Gastrocnemius medialis (tissue), 4 donors: ENCODE results near the gene PRKAG2. TPM values are rescaled to one million over a fixed set of nuclear protein-coding genes. Genes with fewer than 3 reads are reported as not detected.

Source experiments
- ATAC-seq, 2 donors: fragments of 150-250 bp; one replicate each; pipeline ENCODE4 v1.9.1; 2016
- DNase-seq, 2 donors: peaks; one replicate each; pipeline ENCODE4 v3.0.0-alpha.2; 2019
- H3K27ac ChIP-seq, 4 donors: fragments of 200-600 bp; sonication (generic); 1 replicate in 1 of 4; 2 replicates in 3 of 4; pipeline ENCODE4 v1.5.1; 2016 to 2018; ENCODE audit warnings: mild to moderate bottlenecking in 2 of 4, moderate library complexity in 1 of 4
- H3K27me3 ChIP-seq, 3 donors: fragments of 200-600 bp; sonication (generic) in 2 of 3; 1 replicate in 1 of 3; 2 replicates in 2 of 3; pipeline versions ENCODE4 v1.5.1 to v1.6.0; 2016 to 2019; ENCODE audit warnings: mild to moderate bottlenecking in 1 of 3, moderate library complexity in 1 of 3
- H3K36me3 ChIP-seq, 2 donors: fragments of 200-600 bp; sonication (generic) in 1 of 2; one replicate each; pipeline ENCODE4 v1.5.1; 2017 to 2018
- H3K4me1 ChIP-seq, 2 donors: fragments of 200-600 bp; sonication (generic) in 1 of 2; one replicate each; pipeline ENCODE4 v1.5.1; 2016 to 2017; ENCODE audit warnings: mild to moderate bottlenecking in 2 of 2
- H3K4me3 ChIP-seq, 4 donors: fragments of 200-600 bp; sonication (generic) in 3 of 4; 1 replicate in 1 of 4; 2 replicates in 3 of 4; pipeline ENCODE4 v1.5.1; 2016 to 2019; ENCODE audit warnings: mild to moderate bottlenecking in 2 of 4
- H3K9me3 ChIP-seq, 3 donors: fragments of 200-600 bp; sonication (generic) in 2 of 3; 1 replicate in 1 of 3; 2 replicates in 2 of 3; pipeline ENCODE4 v1.5.1; 2016 to 2019
- CTCF ChIP-seq, 5 experiments: fragments of 450-650 bp in 3 of 5; fragments of 200-600 bp in 2 of 5; sonication (generic) in 2 of 5; IDR thresholded peaks in 4 of 5; conservative IDR thresholded peaks in 1 of 5; 1 replicate in 4 of 5; 2 replicates in 1 of 5; pipeline ENCODE4 v1.5.1; 2016 to 2019; ENCODE audit warnings: antibody characterized with exemption in 5 of 5, mild to moderate bottlenecking in 3 of 5, moderate library complexity in 3 of 5
- POLR2A ChIP-seq, 2 donors: fragments of 450-650 bp; IDR thresholded peaks; one replicate each; pipeline ENCODE4 v1.6.1; 2017; ENCODE audit warnings: antibody characterized with exemption in 2 of 2, mild to moderate bottlenecking in 2 of 2, moderate library complexity in 2 of 2
- in situ Hi-C, 4 donors: fragments of 200-750 bp; cut with MboI; loops; one replicate each; pipeline versions ENCODE4 v1.15.0 to v1.8.0; 2017; ENCODE audit warnings: low sequenced_read_pairs in 4 of 4
- intact Hi-C: fragments of 100-400 bp; cut with DNase I; formaldehyde crosslinking; loops from one replicate; pipeline ENCODE4 v1.15.1; 2023; ENCODE audit warnings: low total_unique reads
- total RNA-seq, 4 donors: library from RNA; depleted of rRNA; stranded (reverse); fragments of >200 nt; gene quantifications; one replicate each; pipeline versions ENCODE4 v1.1.0 to v1.2.3, GENCODE V29; 2016

The PRKAG2 gene
- total RNA-seq, 4 donors from 2014 or later: 5.3 to 32.6 (median 13.9) TPM

- TF ChIP-seq POLR2A (IDR thresholded peaks at IDR 0.05): no peak
- TF ChIP-seq CTCF (IDR thresholded peaks at IDR 0.05 in 4 of 5, conservative IDR thresholded peaks at IDR 0.05 in 1 of 5): no peak
- DNase-seq: no peak
- ATAC-seq: no peak
- Histone ChIP-seq H3K4me1 (peaks cover 0 to 8% of the 10 kb centered on the region in 2 donors), H3K36me3 (no peaks in the 10 kb centered on the region), H3K4me3 (no peak overlapping the region), H3K9me3 (no peaks in the 10 kb centered on the region), H3K27me3 (no peaks in the 10 kb centered on the region), H3K27ac (no peak overlapping the region)
- intact Hi-C loops (loop anchor here (5.0 kb wide), 3 partner anchors 107 to 183 kb away; partner anchors contain the start of gene NUB1), in situ Hi-C loops (no loop called here)
Measured at GRCh38 chr7:151524845-151525244, 352.1 kb downstream of the PRKAG2 start.

GRCh38 chr7:151524331-151524730 lies 352.6 kb downstream of the PRKAG2 start:
- DNase-seq (no peak), ATAC-seq (no peak)
- intact Hi-C loops (loop anchor here (5.0 kb wide), 3 partner anchors 108 to 182 kb away; partner anchors contain the start of gene NUB1), in situ Hi-C loops (no loop called here)
- Histone ChIP-seq H3K36me3 (no peaks in the 10 kb centered on the region), H3K4me1 (peaks cover 0 to 8% of the 10 kb centered on the region in 2 donors), H3K4me3 (no peak overlapping the region), H3K9me3 (no peaks in the 10 kb centered on the region), H3K27me3 (no peaks in the 10 kb centered on the region), H3K27ac (no peak overlapping the region)
- TF ChIP-seq CTCF (IDR thresholded peaks at IDR 0.05 in 4 of 5, conservative IDR thresholded peaks at IDR 0.05 in 1 of 5) (no peak), POLR2A (IDR thresholded peaks at IDR 0.05) (no peak)

GRCh38 chr7:151520419-151521261 lies 356.3 kb downstream of the PRKAG2 start:
- intact Hi-C loops (loop anchor here (1.0 to 5.0 kb wide), 4 partner anchors 60 to 178 kb away; partner anchors contain the start of gene NUB1), in situ Hi-C loops (no loop called here)
- DNase-seq (peak in 1 of 2 donors; percentile 61), ATAC-seq (peak in 1 of 2 donors; percentile 9)
- Histone ChIP-seq H3K9me3 (no peaks in the 10 kb centered on the region), H3K4me3 (peak overlapping the region; percentile 66 to 69 (median 68)), H3K4me1 (peaks cover 18 to 31% of the 10 kb centered on the region in 2 donors), H3K36me3 (no peaks in the 10 kb centered on the region), H3K27me3 (no peaks in the 10 kb centered on the region), H3K27ac (peak overlapping the region; percentile 85 to 91 (median 88))
- TF ChIP-seq CTCF (IDR thresholded peaks at IDR 0.05 in 4 of 5, conservative IDR thresholded peaks at IDR 0.05 in 1 of 5): no peak
- TF ChIP-seq POLR2A (IDR thresholded peaks at IDR 0.05): no peak

- Histone ChIP-seq H3K4me1 (peaks cover 20 to 38% of the 10 kb centered on the region in 2 donors), H3K27me3 (no peaks in the 10 kb centered on the region), H3K36me3 (no peaks in the 10 kb centered on the region), H3K9me3 (no peaks in the 10 kb centered on the region), H3K27ac (peak within 1 kb of the TSS; percentile 85 to 98 (median 89)), H3K4me3 (peak within 1 kb of the TSS; percentile 67 to 81 (median 72))
- peak; percentile 99 for DNase-seq
- intact Hi-C loops (loop anchor here (1.0 to 5.0 kb wide), 8 partner anchors 15 to 217 kb away; partner anchors contain the start of gene NUB1), in situ Hi-C loops (loop anchor here in 1 of 4 donors (10.0 kb wide), 1 partner anchor 55 kb away; no protein-coding TSS in a partner anchor)
- TF ChIP-seq POLR2A (IDR thresholded peaks at IDR 0.05) (peak; percentile 56 to 61), CTCF (IDR thresholded peaks at IDR 0.05 in 4 of 5, conservative IDR thresholded peaks at IDR 0.05 in 1 of 5) (no peak)
- peak; percentile 79 to 82 for ATAC-seq
Measured at GRCh38 chr7:151519765-151520418, 357.0 kb downstream of the PRKAG2 start, which contains the start of gene RHEB. RHEB (minus strand) TSS chr7:151519895; CDS start chr7:151519511, 384 bp downstream.
